Measurements from ENCODE around the gene IGSF23. TPM values are rescaled to one million over a fixed set of nuclear protein-coding genes. Genes with fewer than 3 reads are reported as not detected.
A peak's percentile ranks its signal among the peaks of the same experiment; 100 is the strongest.

IGSF23 gene
- total and polyA plus RNA-seq, 11 donors: 0.21 to 3.5 (median 0.83) TPM; not detected in 8

DNA sequence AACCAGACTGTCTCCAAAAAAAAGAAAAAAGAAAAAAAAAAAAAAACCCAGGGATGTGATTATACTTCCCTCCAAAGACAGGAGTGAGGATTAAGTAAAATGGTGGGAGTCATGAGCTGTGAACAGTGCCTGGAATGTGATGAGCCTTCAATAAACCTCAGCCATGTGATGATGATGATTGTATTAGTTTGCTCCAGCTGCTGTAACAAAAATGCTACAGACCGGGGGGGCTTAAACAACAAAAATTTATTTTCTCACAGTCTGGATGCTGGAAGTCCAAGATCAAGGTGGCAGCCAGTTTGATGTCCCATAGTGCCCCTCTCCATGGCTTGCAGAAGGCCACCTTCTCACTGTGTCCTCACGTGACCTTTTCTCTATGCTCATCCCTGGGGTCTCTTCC, 21.4 kb downstream of the IGSF23 start:
- Histone ChIP-seq H3K36me3 (no peaks in the 10 kb centered on the region), H3K27ac (peak overlapping the region in 5 of 12 donors; percentile 30 to 54 (median 46)), H3K4me3 (no peak overlapping the region), H3K4me1 (peaks cover 0 to 33% (median 10%) of the 10 kb centered on the region in 12 donors), H3K9me3 (no peaks in the 10 kb centered on the region), H3K27me3 (no peaks in the 10 kb centered on the region)
- DNase-seq (no peak), ATAC-seq (no peak)
- 95 to 99% (median 96%) methylated on average over 2 of the region's 2 CpGs for WGBS, 4 donors
- intact Hi-C loops (cut with DNase I): no loop called here
- TF ChIP-seq POLR2A (IDR thresholded peaks at IDR 0.05) (no peak), CTCF (IDR thresholded peaks at IDR 0.05) (no peak)

GRCh38 chr19:44635581-44636438, 22.4 kb downstream of the IGSF23 start:
- Histone ChIP-seq H3K9me3 (no peaks in the 10 kb centered on the region), H3K36me3 (no peaks in the 10 kb centered on the region), H3K4me3 (no peak overlapping the region), H3K27me3 (no peaks in the 10 kb centered on the region), H3K27ac (peak overlapping the region in 1 of 12 donors; percentile 60), H3K4me1 (peaks cover 0 to 33% (median 11%) of the 10 kb centered on the region in 12 donors)
- DNase-seq (no peak), ATAC-seq (peak in 2 of 4 donors; percentile 26 to 77)
- TF ChIP-seq CTCF (IDR thresholded peaks at IDR 0.05): no peak
- no peak for TF ChIP-seq POLR2A (IDR thresholded peaks at IDR 0.05)
- intact Hi-C loops (cut with DNase I): no loop called here
- WGBS, 4 donors: 78 to 90% (median 88%) methylated on average over 3 of the region's 3 CpGs

DNA sequence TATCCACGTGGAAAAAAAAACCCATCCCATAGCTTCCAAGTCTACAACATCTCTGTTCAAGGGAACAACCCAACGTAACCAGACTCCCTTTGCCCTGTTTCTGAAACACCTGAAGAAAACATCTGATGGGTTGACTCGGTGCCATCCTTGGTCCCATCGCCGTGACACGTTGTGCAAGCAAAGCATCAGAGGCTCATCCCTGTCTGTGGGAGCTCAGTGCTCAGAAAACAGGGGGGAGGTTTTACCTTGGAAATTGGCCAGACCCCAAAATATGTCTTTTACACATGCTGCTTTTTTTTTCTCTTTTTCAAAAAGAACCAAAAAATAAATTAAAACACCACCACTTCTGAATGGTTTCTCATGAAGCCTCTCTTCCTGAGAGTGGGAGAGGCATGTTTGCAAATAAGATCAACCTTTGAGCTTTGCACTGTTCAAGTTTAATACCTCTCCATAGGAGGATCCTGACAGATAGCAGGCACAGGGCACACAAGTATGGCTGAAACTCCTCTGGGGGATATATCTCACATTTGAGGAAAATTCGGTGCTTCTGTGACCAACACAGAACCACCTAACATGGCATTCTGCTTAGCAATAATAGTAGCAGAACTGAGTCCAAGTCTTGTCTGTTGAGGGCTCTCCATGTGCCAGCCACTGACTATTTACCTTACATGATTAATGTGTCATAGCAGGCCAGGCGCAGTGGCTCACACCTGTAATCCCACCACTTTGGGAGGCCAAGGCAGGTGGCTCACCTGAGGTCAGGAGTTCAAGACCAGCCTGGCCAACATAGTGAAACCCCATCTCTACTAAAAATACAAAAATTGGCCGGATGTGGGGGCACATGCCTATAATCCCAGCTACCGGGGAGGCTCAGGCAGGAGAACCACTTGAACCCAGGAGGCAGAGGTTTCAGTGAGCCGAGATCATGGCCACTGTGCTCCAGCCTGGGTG, 23.4 kb downstream of the IGSF23 start:
- WGBS, 4 donors: 79 to 90% (median 87%) methylated on average over 11 of the region's 11 CpGs
- Histone ChIP-seq H3K27me3 (no peaks in the 10 kb centered on the region), H3K27ac (no peak overlapping the region), H3K9me3 (no peaks in the 10 kb centered on the region), H3K4me1 (peaks cover 0 to 33% (median 11%) of the 10 kb centered on the region in 12 donors), H3K4me3 (no peak overlapping the region), H3K36me3 (no peaks in the 10 kb centered on the region)
- intact Hi-C loops (cut with DNase I): no loop called here
- ATAC-seq: no peak
- DNase-seq: no peak
- TF ChIP-seq CTCF (IDR thresholded peaks at IDR 0.05): no peak
- no peak for TF ChIP-seq POLR2A (IDR thresholded peaks at IDR 0.05)

- WGBS, 4 donors: 92 to 97% (median 94%) methylated on average over 5 of the region's 5 CpGs
- no peak overlapping the region for H3K4me3 ChIP-seq
- H3K27ac ChIP-seq: no peak overlapping the region
- intact Hi-C loops (cut with DNase I): no loop called here
- no peaks in the 10 kb centered on the region for H3K9me3 ChIP-seq
- no peaks in the 10 kb centered on the region for H3K27me3 ChIP-seq
- H3K4me1 ChIP-seq: peaks cover 0 to 33% (median 11%) of the 10 kb centered on the region in 12 donors
- ATAC-seq: no peak
- TF ChIP-seq CTCF (IDR thresholded peaks at IDR 0.05): no peak
- H3K36me3 ChIP-seq: no peaks in the 10 kb centered on the region
- DNase-seq: no peak
Observed at GRCh38 chr19:44637390-44637764, 24.0 kb downstream of the IGSF23 start.
